Motor neuron (in vitro differentiated cells): ENCODE data around the gene PSD. TPM values are rescaled to one million over a fixed set of nuclear protein-coding genes. Genes with fewer than 3 reads are reported as not detected.

ENCODE experiments used
- ATAC-seq, 8 experiments: fragments of 200-7000 bp; cut with Tn5 transposase; replicated peaks in 6 of 8; 2 replicates each; pipeline ENCODE4 v1.8.0; 2021; ENCODE audit warnings: mild to moderate bottlenecking in 8 of 8, moderate library complexity in 8 of 8
- H3K27ac ChIP-seq, 2 donors: fragments of 250-450 bp; sonication (Bioruptor Pico); 2 replicates each; pipeline ENCODE4 v1.9.0; 2021; ENCODE audit warnings: antibody characterized with exemption in 2 of 2, mild to moderate bottlenecking in 2 of 2, moderate library complexity in 1 of 2
- H3K4me1 ChIP-seq, 2 donors: fragments of 250-450 bp; sonication (Bioruptor Pico); replicated peaks in 1 of 2; 2 replicates each; pipeline ENCODE4 v1.6.1; 2021; ENCODE audit warnings: antibody characterized with exemption in 2 of 2, mild to moderate bottlenecking in 2 of 2, moderate library complexity in 1 of 2
- H3K4me3 ChIP-seq, 5 donors: fragments of 250-450 bp; sonication (Bioruptor Pico); 2 replicates each; pipeline ENCODE4 v1.9.0; 2021; ENCODE audit warnings: antibody characterized with exemption in 5 of 5, mild to moderate bottlenecking in 5 of 5, moderate library complexity in 4 of 5
- WGBS, 10 experiments: fragments of 450-650 bp; shearing (Covaris generic); methylation state at CpG; one replicate each; pipeline ENCODE4 v1.0.0; 2022; 5-methylcytosine and 5-hydroxymethylcytosine counted together
- in situ Hi-C, 9 experiments: fragments of 400-800 bp; cut with MboI; loops; one replicate each; pipeline ENCODE4 v1.15.0; 2021; ENCODE audit warnings: low sequenced_read_pairs in 9 of 9, low pct_unique_long_range_greater_than_20kb in 2 of 9; ENCODE audit not compliant: unreplicated experiment in 9 of 9
- total RNA-seq, 8 experiments: library from RNA; unstranded; fragments of 300-600 nt; gene quantifications; 2 replicates each; pipeline versions ENCODE4 v1.2.3 to v1.2.4, GENCODE V29; 2022

Gene PSD
- total RNA-seq, 8 experiments from 2014 or later: 5.9 to 55.8 (median 31.8) TPM

GRCh38 chr10:102404361-102405107 lies 14.1 kb downstream of the PSD start:
- ATAC-seq: no peak
- WGBS, 10 experiments: 87 to 100% (median 100%) methylated on average over 1 to 6 of the region's 17 CpGs; no CpG with 5 or more reads in 5 of the 10 experiments
- in situ Hi-C loops: no loop called here

GRCh38 chr10:102403115-102403514 lies 15.5 kb downstream of the PSD start:
- 81% methylated on average over 3 of the region's 13 CpGs; no CpG with 5 or more reads in 9 of the 10 experiments for WGBS, 10 experiments
- Histone ChIP-seq H3K4me3 (no peak overlapping the region), H3K4me1 (peaks cover 10 to 12% of the 10 kb centered on the region in 2 donors), H3K27ac (no peak overlapping the region)
- ATAC-seq: no peak
- in situ Hi-C loops: no loop called here

More at GRCh38 chr10:102404361-102405107, 14.1 kb downstream of the PSD start:
- peaks cover 15 to 16% of the 10 kb centered on the region in 2 donors for H3K4me1 ChIP-seq
- no peak overlapping the region for H3K27ac ChIP-seq
- no peak overlapping the region for H3K4me3 ChIP-seq

- in situ Hi-C loops: no loop called here
- no peak for ATAC-seq
- Histone ChIP-seq H3K4me3 (no peak overlapping the region), H3K4me1 (peaks cover 6% of the 10 kb centered on the region in 2 donors), H3K27ac (no peak overlapping the region)
- 80 to 90% (median 83%) methylated on average over 1 to 4 of the region's 5 CpGs; no CpG with 5 or more reads in 7 of the 10 experiments for WGBS, 10 experiments
Observed at GRCh38 chr10:102402512-102402896, 16.1 kb downstream of the PSD start.

GRCh38 chr10:102401735-102402511 lies 16.7 kb downstream of the PSD start:
- 25 to 85% (median 70%) methylated on average over 1 to 10 of the region's 18 CpGs; no CpG with 5 or more reads in 6 of the 10 experiments for WGBS, 10 experiments
- ATAC-seq: peak in 1 of 8 experiments; percentile 3
- Histone ChIP-seq H3K4me3 (no peak overlapping the region), H3K27ac (no peak overlapping the region), H3K4me1 (peaks cover 6% of the 10 kb centered on the region in 2 donors)
- in situ Hi-C loops: no loop called here

GRCh38 chr10:102401342-102401654 lies 17.3 kb downstream of the PSD start:
- Histone ChIP-seq H3K27ac (no peak overlapping the region), H3K4me1 (peaks cover 6% of the 10 kb centered on the region in 2 donors), H3K4me3 (no peak overlapping the region)
- in situ Hi-C loops: no loop called here
- WGBS, 10 experiments: 53 to 80% methylated on average over 1 to 3 of the region's 8 CpGs; no CpG with 5 or more reads in 8 of the 10 experiments
- ATAC-seq: no peak

- in situ Hi-C loops: no loop called here
- WGBS, 10 experiments: 100% methylated on average over 1 of the region's 22 CpGs; no CpG with 5 or more reads in 9 of the 10 experiments
- Histone ChIP-seq H3K4me1 (peaks cover 6 to 8% of the 10 kb centered on the region in 2 donors), H3K4me3 (no peak overlapping the region), H3K27ac (no peak overlapping the region)
- ATAC-seq: no peak
Observed at GRCh38 chr10:102400598-102401341, 17.8 kb downstream of the PSD start.

- Histone ChIP-seq H3K27ac (peak overlapping the region; percentile 52 to 87), H3K4me3 (no peak overlapping the region), H3K4me1 (peaks cover 6 to 8% of the 10 kb centered on the region in 2 donors)
- in situ Hi-C loops: no loop called here
- no peak for ATAC-seq
- no CpG with 5 or more reads among the region's 17 CpGs for WGBS, 10 experiments
Observed at GRCh38 chr10:102400076-102400475, 18.5 kb downstream of the PSD start.

GRCh38 chr10:102399217-102400021 lies 19.2 kb downstream of the PSD start:
- in situ Hi-C loops: loop anchor here in 2 of 9 experiments (25.0 kb wide), 1 partner anchor 188 kb away; no protein-coding TSS in a partner anchor
- peak; percentile 53 to 81 (median 76) for ATAC-seq
- peak overlapping the region; percentile 52 to 87 for H3K27ac ChIP-seq
- WGBS, 10 experiments: 0% methylated on average over 3 to 21 of the region's 72 CpGs; no CpG with 5 or more reads in 8 of the 10 experiments
- H3K4me1 ChIP-seq: peaks cover 6 to 8% of the 10 kb centered on the region in 2 donors
- H3K4me3 ChIP-seq: peak overlapping the region; percentile 40 to 50 (median 45)

- peak overlapping the region in 3 of 5 donors; percentile 45 to 50 (median 45) for H3K4me3 ChIP-seq
- peaks cover 6 to 8% of the 10 kb centered on the region in 2 donors for H3K4me1 ChIP-seq
- WGBS, 10 experiments: 60 to 100% (median 78%) methylated on average over 1 to 7 of the region's 21 CpGs; no CpG with 5 or more reads in 7 of the 10 experiments
- in situ Hi-C loops: loop anchor here in 2 of 9 experiments (25.0 kb wide), 1 partner anchor 189 kb away; no protein-coding TSS in a partner anchor
- H3K27ac ChIP-seq: peak overlapping the region in 1 of 2 donors; percentile 87
- ATAC-seq: no peak
Observed at GRCh38 chr10:102398172-102399020, 20.2 kb downstream of the PSD start.

GRCh38 chr10:102397222-102398171 lies 21.1 kb downstream of the PSD start:
- in situ Hi-C loops: loop anchor here in 2 of 9 experiments (25.0 kb wide), 1 partner anchor 190 kb away; no protein-coding TSS in a partner anchor
- Histone ChIP-seq H3K4me3 (no peak overlapping the region), H3K4me1 (peaks cover 6 to 8% of the 10 kb centered on the region in 2 donors), H3K27ac (no peak overlapping the region)
- no peak for ATAC-seq
- 83 to 100% (median 95%) methylated on average over 1 to 2 of the region's 14 CpGs; no CpG with 5 or more reads in 6 of the 10 experiments for WGBS, 10 experiments
